OCI-LY3 (cell line): ENCODE results near the gene EPS8L1.

Experiments used
- EZH2phosphoT487 ChIP-seq: fragments of 200-600 bp; shearing (Covaris generic); IDR thresholded peaks from 2 replicates; pipeline ENCODE4 v1.6.1; 2018; ENCODE audit warnings: antibody characterized with exemption, mixed run types, low read depth
- TF ChIP-seq, protein P1 (sequence below): fragments of 200-600, 300-600 bp; sonication (generic); IDR thresholded peaks from 2 replicates; pipeline ENCODE4 v1.5.1; 2014; ENCODE audit warnings: antibody characterized with exemption, low read length, low read depth

DNA sequence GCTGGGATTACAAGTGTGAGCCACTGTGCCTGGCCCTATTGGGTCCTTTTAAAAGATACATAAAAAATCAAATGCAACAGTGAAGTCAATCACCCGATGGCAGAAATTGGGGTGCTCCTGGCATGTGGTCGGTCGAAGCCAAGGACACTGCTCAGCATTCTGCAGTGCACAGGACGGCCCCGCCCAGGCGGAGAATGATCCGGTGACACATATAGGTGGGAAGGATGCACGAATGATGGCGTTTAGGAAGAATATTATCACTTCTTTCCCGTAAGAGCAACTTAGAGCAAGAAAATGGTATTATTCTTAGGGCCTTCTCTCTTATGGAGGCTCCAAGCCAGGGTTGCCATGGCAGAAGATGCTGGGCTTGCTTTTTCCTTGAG lies 34.4 kb upstream of the EPS8L1 start:
- TF ChIP-seq, protein P1, sequence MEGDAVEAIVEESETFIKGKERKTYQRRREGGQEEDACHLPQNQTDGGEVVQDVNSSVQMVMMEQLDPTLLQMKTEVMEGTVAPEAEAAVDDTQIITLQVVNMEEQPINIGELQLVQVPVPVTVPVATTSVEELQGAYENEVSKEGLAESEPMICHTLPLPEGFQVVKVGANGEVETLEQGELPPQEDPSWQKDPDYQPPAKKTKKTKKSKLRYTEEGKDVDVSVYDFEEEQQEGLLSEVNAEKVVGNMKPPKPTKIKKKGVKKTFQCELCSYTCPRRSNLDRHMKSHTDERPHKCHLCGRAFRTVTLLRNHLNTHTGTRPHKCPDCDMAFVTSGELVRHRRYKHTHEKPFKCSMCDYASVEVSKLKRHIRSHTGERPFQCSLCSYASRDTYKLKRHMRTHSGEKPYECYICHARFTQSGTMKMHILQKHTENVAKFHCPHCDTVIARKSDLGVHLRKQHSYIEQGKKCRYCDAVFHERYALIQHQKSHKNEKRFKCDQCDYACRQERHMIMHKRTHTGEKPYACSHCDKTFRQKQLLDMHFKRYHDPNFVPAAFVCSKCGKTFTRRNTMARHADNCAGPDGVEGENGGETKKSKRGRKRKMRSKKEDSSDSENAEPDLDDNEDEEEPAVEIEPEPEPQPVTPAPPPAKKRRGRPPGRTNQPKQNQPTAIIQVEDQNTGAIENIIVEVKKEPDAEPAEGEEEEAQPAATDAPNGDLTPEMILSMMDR = no peak
- TF ChIP-seq EZH2phosphoT487 = no peak
